Tibial artery (tissue), 4 donors: ENCODE results near the gene GRM8.

Experiments used
- DNase-seq, 2 donors: peaks; one replicate each; pipeline ENCODE4 v3.0.0-alpha.2; 2019
- H3K27ac ChIP-seq, 2 donors: fragments of 200-600 bp; sonication (generic) in 1 of 2; 1 replicate in 1 of 2; 2 replicates in 1 of 2; pipeline ENCODE4 v1.5.1; 2018 to 2019; ENCODE audit warnings: mild to moderate bottlenecking in 1 of 2
- H3K27me3 ChIP-seq, 2 donors: fragments of 200-600 bp; sonication (generic) in 1 of 2; one replicate each; pipeline versions ENCODE4 v1.5.1 to v1.6.0; 2016 to 2019
- H3K36me3 ChIP-seq, 3 donors: fragments of 200-600 bp; sonication (generic) in 2 of 3; one replicate each; pipeline ENCODE4 v1.5.1; 2016 to 2019; ENCODE audit warnings: mild to moderate bottlenecking in 2 of 3
- H3K4me1 ChIP-seq, 4 donors: fragments of 200-600 bp; sonication (generic) in 2 of 4; 1 replicate in 3 of 4; 2 replicates in 1 of 4; pipeline ENCODE4 v1.5.1; 2016 to 2019
- H3K4me3 ChIP-seq, 2 donors: fragments of 200-600 bp; sonication (generic) in 1 of 2; 1 replicate in 1 of 2; 2 replicates in 1 of 2; pipeline ENCODE4 v1.5.1; 2018 to 2019; ENCODE audit warnings: mild to moderate bottlenecking in 2 of 2
- H3K9me3 ChIP-seq, 3 donors: fragments of 200-600 bp; sonication (generic) in 1 of 3; one replicate each; pipeline ENCODE4 v1.5.1; 2016 to 2019
- intact Hi-C: fragments of 100-400 bp; cut with DNase I; formaldehyde crosslinking; loops from one replicate; pipeline ENCODE4 v1.15.0; 2023; ENCODE audit warnings: low total_unique reads
- TF ChIP-seq, protein P1 (sequence below), 2 experiments: fragments of 200-600 bp in 1 of 2; fragments of 450-650 bp in 1 of 2; IDR thresholded peaks; one replicate each; pipeline ENCODE4 v1.5.1; 2017 to 2019; ENCODE audit warnings: antibody characterized with exemption in 2 of 2, mild to moderate bottlenecking in 1 of 2, moderate library complexity in 1 of 2

Gene GRM8

DNA sequence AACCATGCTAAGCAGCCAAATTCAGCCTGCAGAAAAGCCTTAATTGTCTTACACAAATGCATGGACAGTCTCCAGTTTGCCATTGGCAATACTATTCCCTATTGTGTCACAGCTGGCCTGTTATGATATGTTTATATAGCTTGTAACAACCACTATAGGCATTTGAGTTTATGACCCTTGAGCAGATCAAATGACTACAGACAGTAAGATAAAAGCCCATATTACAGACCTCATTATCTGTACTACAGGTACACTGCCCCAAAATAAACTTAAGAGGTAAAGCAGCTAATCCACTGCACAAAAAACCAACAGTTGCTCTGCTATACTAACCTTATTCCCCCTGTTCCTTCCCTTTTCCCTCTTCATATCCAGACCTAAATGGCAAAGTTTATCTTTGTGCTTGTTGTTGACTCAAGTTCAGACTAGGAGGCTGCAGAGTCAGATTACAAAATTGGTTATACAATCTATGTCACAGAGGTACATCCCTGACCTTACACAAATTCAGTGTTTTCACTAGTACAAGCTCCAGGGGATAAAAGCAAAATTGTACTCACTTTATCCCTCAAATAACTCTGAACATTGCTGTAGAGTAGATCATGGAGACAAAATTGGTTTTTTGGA, 218.4 kb downstream of the GRM8 start:
- no peak for DNase-seq
- intact Hi-C loops, result no loop called here
- no peaks in the 10 kb centered on the region for H3K9me3 ChIP-seq
- H3K27me3 ChIP-seq, result no peaks in the 10 kb centered on the region
- no peaks in the 10 kb centered on the region for H3K36me3 ChIP-seq
- no peak overlapping the region for H3K27ac ChIP-seq
- no peak overlapping the region for H3K4me3 ChIP-seq
- H3K4me1 ChIP-seq, result no peaks in the 10 kb centered on the region
- TF ChIP-seq, protein P1, sequence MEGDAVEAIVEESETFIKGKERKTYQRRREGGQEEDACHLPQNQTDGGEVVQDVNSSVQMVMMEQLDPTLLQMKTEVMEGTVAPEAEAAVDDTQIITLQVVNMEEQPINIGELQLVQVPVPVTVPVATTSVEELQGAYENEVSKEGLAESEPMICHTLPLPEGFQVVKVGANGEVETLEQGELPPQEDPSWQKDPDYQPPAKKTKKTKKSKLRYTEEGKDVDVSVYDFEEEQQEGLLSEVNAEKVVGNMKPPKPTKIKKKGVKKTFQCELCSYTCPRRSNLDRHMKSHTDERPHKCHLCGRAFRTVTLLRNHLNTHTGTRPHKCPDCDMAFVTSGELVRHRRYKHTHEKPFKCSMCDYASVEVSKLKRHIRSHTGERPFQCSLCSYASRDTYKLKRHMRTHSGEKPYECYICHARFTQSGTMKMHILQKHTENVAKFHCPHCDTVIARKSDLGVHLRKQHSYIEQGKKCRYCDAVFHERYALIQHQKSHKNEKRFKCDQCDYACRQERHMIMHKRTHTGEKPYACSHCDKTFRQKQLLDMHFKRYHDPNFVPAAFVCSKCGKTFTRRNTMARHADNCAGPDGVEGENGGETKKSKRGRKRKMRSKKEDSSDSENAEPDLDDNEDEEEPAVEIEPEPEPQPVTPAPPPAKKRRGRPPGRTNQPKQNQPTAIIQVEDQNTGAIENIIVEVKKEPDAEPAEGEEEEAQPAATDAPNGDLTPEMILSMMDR (IDR thresholded peaks at IDR 0.05), result no peak

DNA sequence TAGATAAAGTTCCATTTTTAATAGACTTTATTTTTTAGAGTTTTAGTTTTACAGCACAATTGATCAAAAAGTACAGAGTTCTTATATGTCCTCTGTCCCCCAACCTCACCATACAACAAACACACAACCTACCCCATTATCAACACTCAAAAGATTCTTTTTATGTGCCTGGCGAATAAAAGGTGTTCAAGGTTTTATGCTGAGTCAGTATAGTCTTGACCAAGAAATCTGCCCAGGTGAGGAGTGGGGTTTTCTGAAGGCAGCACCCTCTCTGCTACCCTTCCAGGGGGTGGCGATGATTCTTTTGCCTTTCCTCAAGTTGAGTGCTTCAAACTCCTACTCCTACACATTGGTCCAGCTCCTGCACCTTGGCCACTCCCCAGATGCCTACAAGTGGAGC, 222.9 kb downstream of the GRM8 start:
- Histone ChIP-seq H3K4me1 (no peaks in the 10 kb centered on the region), H3K4me3 (no peak overlapping the region), H3K9me3 (no peaks in the 10 kb centered on the region), H3K27me3 (no peaks in the 10 kb centered on the region), H3K36me3 (no peaks in the 10 kb centered on the region), H3K27ac (no peak overlapping the region)
- DNase-seq, result no peak
- TF ChIP-seq, protein P1 (IDR thresholded peaks at IDR 0.05), result no peak
- intact Hi-C loops, result no loop called here

DNA sequence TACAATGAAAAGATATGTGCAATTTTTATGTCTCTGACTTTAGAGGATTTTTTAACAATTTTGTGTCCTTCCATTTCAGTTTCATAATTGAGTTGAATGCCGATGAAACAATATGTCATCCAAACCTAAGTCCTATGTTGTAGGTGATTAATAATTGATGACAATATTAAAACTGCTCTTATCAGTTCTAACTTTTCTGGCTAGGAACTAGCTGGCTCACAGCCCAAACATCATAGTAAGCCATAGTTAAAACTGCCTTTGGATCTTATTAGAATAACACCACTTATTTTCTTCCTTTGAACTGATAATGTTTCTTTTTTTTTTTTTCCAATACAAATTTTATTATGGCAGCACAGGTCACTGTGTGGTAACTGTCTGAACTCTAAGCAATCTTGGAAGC, 230.9 kb downstream of the GRM8 start:
- intact Hi-C loops, result no loop called here
- Histone ChIP-seq H3K4me1 (no peaks in the 10 kb centered on the region), H3K27ac (no peak overlapping the region), H3K4me3 (no peak overlapping the region), H3K27me3 (no peaks in the 10 kb centered on the region), H3K9me3 (no peaks in the 10 kb centered on the region), H3K36me3 (no peaks in the 10 kb centered on the region)
- TF ChIP-seq, protein P1 (IDR thresholded peaks at IDR 0.05), result no peak
- DNase-seq, result no peak

DNA sequence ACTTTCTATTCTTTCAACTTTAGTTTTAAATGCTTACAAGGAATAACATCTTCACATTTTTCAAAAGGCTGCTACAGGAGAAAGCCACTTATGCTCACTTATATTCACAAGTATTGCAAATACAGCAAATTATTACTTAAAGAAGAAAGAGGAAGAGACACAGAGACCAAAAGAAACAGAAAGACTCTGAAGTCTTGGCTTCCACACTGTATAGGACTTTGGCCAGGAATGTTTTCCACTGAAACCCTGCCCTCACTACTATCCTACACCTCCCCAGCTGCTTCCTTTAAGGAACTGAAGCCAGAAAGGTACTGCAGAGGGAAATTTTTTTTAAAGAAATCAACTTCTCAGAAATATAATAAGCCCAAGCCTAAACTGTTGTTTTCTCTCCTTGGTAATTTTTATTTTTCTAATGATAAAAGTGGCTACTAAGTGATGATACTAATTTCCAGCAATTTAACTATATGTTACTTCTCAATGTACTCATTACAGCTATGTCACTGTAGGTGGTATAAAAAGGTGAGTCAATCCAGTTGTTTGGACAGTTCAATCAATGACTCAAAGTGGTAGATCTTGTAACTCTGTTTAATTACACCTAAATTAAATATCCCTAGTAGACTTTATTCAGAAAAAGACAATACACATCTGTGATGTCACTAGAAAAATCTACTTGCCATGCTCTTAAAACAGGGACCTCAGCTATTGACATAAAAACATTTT, 231.6 kb downstream of the GRM8 start:
- Histone ChIP-seq H3K36me3 (no peaks in the 10 kb centered on the region), H3K4me1 (no peaks in the 10 kb centered on the region), H3K4me3 (no peak overlapping the region), H3K27me3 (no peaks in the 10 kb centered on the region), H3K27ac (no peak overlapping the region), H3K9me3 (no peaks in the 10 kb centered on the region)
- no peak for DNase-seq
- intact Hi-C loops, result no loop called here
- TF ChIP-seq, protein P1 (IDR thresholded peaks at IDR 0.05), result no peak

DNA sequence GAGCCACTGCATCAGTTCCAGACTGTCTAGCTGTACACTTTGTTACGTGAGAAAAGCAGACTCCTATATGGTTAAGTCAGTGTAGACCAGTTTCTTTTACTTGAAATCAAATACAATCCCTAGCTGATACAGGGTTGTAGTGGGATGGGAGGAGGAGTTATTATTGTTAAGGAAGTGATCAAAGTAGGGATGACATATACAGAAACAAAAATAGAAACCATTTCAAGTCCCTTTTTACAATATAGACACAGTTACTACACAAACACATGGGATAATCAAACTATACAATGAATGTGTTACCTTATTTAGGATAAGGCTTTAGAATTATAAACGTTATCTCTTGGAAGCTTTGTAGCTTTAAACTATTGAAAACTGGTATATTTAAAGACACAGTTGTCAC, 233.9 kb downstream of the GRM8 start:
- no peaks in the 10 kb centered on the region for H3K27me3 ChIP-seq
- H3K9me3 ChIP-seq, result no peaks in the 10 kb centered on the region
- TF ChIP-seq, protein P1 (IDR thresholded peaks at IDR 0.05), result no peak
- no peaks in the 10 kb centered on the region for H3K4me1 ChIP-seq
- no peak overlapping the region for H3K27ac ChIP-seq
- no peak for DNase-seq
- no peaks in the 10 kb centered on the region for H3K36me3 ChIP-seq
- H3K4me3 ChIP-seq, result no peak overlapping the region
- intact Hi-C loops, result no loop called here
